Stimulated activated CD4-positive, alpha-beta T cell treated with anti-CD3 and anti-CD28 coated beads, Interleukin-2, amount 100 ng/mL, for 48 hours (primary cell): ENCODE results near the gene MYO18B.

Experiments
- DNase-seq, 2 donors: peaks; one replicate each; pipeline ENCODE4 v3.0.0-alpha.2; 2020

MYO18B gene

GRCh38 chr22:25828422-25828821 lies 86.4 kb downstream of the MYO18B start:
- no peak for DNase-seq

DNA sequence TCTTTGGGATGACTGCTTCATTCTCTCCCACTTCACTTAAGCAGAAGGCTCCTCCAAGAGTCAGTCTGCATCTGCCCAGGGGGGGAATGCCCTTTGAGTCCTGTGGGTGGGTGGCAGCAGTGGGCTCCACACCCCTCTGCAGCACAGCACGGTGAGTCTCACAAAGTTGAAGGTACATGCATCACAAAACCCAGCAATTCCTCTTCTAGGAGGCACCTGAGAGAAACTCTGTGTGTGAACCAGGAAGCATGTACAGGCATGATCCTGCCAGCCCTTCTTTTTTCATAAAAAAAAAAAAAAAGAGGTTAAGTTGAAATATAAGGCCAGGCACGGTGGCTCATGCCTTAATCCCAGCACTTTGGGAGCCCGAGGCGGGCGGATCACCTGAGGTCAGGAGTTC lies 87.2 kb downstream of the MYO18B start:
- no peak for DNase-seq

GRCh38 chr22:25829808-25830777 lies 88.1 kb downstream of the MYO18B start:
- DNase-seq: no peak

- DNase-seq: no peak
Observed at GRCh38 chr22:25833091-25833490, 91.1 kb downstream of the MYO18B start.

GRCh38 chr22:25833676-25834075 lies 91.7 kb downstream of the MYO18B start:
- no peak for DNase-seq

DNA sequence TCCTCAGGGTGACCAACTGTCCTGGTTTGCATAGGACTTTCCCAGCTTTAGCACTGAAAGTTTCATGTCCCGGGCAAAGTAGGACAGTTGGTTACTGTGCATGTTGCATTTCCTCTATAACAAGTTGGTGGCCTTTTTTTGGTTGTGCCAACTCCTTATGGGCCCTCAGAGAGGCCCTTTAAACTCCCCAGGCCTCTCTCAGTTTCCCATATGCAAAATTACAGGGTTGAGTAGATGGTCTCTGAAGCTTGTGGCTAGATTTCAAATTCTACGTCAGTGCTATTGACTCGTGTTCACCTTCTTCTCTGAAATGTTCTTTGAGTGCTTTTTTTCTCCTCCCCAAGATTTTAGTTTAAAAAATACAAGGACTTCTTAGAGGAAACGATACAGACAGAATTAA lies 92.5 kb downstream of the MYO18B start:
- DNase-seq: no peak

- DNase-seq: no peak
Observed at GRCh38 chr22:25835348-25835747, 93.4 kb downstream of the MYO18B start.

- DNase-seq: no peak
Observed at GRCh38 chr22:25837288-25837900, 95.4 kb downstream of the MYO18B start.

- no peak for DNase-seq
Observed at GRCh38 chr22:25838960-25839741, 97.2 kb downstream of the MYO18B start.

GRCh38 chr22:25839755-25840154 lies 97.8 kb downstream of the MYO18B start:
- no peak for DNase-seq

DNA sequence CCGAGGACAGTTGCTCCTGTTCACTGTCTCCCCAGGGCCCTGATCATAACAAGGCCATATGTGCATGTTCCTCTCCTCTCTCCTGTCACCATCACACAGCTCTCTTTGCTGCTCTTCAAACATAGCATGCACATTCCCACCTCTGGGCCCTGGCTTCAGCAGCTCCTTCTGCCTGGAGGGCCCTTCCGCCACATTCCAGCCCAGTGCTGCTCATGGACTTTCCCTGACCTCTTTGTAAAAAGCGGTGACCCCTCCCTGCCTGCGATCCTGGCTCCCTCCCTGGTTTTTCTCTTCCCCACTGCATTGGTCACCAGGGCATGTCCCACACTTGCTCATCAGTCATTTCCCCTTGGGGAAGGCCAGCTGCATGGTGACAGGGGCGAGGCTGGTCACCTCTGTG lies 98.2 kb downstream of the MYO18B start:
- DNase-seq: no peak

GRCh38 chr22:25840891-25841290 lies 98.9 kb downstream of the MYO18B start:
- no peak for DNase-seq

DNA sequence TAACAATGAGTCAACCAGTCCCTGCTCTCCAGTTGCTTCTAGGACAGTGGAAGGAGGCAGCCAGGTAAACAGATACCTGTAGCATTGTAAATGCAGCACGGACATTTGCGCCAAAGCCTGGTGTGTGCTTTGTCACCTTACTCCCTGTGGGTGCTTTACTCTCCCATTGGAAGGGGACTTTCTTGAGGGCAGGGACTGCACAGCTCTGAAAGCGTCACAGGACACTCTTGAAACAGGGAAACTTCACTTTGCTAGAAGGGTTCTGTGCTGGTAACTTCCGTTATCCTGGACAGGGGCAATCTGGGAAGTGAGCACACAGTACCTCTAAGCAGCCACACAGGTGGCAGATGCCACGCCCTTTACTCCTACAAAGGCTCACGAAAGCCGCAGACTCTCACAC lies 99.8 kb downstream of the MYO18B start:
- DNase-seq: no peak

DNA sequence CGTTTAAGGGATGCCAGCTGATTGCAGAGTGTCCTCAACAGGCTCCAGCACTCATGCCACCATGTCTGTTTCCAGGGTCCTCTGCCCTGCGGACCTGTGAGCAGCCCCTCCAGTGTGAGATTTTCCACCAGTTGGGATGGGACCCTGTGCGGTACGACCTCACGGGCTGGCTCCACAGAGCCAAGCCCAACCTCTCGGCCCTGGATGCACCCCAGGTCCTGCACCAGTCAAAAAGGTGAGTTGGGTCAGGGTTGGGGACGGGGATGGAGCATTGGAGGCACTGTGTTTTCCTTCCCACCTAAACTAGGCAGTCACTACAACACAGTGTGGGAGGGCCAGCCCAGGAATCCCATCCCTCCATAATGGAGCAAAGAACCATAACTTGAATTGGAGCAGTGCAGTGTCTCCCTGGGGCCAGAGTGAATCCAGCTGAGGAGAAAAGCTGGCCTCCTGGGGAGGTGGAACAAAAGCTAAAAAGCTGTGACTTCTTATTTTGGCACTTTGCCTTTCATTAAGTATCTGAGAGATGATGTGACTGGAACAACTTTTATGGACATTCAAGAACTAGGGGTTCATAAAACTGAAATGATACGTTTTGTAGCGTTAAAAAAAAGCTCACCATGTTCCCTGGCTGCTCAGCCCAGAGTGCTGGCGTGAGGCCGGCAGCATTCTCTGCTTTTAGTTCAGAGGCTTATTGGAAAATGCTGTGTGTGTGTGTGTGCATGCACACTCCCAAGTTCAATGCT lies 101.8 kb downstream of the MYO18B start:
- no peak for DNase-seq

DNA sequence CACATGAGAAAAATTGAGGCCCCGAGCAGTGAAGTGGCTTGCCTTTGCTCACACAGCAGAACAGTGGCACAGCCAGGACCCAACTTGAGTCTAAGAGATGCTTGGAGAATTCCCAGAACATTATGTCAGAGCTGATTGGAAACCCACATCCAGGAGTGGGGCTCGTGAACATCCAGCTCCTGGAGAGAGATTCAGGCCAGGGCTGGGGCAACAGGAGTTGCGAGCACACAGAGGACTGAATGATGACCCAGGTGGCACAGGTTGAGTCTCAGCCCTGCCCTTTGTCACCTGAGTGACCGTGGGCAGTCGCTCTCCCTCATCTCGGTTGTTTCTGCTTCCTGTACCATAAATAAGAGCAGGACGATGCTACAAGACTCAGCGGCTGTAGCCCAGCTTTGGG lies 102.6 kb downstream of the MYO18B start:
- DNase-seq: no peak

GRCh38 chr22:25845985-25846745 lies 104.2 kb downstream of the MYO18B start:
- no peak for DNase-seq

DNA sequence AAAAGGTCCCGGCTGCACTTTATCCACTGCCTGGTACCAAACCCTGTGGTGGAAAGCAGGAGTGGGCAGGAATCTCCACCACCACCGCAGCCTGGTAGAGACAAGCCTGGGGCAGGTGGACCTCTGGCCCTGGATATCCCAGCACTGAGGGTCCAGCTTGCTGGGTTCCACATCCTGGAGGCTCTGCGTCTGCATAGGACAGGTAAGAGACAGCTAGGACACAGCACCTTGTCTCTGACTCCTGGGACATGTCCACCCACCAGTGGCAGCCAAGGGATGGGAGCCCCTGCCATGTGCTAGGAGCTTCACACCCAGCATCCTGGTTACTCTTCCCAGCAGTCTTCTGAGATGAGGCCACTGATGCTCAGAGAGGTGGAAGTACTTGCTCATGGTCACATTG lies 105.5 kb downstream of the MYO18B start:
- DNase-seq: no peak

DNA sequence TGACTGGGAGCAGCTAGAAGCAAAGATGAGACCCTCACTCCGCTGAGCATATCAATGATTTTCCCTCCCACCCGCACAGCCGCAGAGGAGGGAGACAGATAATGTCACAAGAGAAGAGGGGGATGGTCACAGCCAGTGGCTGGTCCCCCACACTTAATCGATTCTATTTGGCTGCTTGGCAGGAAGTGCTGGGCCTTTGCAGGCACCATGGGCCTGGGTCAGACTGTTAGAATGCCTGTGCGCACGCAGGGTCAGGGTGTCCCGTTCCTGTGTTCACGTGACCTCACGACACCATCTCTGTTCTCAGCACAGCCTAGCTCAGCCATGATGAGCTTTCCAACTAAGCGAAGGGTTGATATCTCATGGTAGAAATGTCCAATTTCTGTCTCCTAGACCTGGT lies 107.0 kb downstream of the MYO18B start:
- no peak for DNase-seq

DNA sequence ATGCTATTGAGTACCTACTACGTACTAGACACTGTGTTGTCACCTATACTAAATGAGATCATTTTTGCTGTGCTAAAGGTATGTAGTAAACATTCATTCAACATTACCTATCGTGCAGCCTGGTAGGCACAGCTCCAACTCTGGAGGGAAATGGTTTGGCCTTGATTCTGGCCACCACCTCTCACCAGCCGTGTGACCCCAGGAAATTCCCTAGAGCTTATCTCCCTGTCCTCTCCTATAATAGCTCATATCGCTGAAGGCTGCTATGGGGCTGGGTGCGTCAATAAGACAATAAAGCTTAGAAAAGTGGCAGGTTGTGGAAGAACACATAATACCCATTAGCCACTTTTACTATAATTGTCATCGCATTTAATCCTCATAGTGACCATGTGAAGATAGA lies 107.5 kb downstream of the MYO18B start:
- DNase-seq: no peak

DNA sequence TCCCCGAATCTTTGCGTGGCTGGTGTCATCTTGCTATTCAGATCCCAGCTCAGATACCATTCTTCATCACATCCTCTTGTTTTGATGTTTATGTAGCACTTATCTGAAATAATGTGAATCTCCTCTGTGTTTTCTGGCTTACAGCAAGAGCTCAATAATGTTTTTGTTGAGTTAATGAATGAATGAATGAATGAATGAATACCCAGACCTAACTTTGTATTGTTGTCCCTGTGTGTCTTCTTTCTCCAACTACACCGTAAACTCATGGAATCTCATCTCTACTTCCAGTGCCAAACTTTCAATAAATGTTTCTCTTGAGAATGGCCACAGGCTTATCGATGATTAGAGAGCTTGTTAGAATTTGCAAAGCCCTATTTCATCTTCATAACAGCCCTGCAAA lies 110.2 kb downstream of the MYO18B start:
- no peak for DNase-seq

DNA sequence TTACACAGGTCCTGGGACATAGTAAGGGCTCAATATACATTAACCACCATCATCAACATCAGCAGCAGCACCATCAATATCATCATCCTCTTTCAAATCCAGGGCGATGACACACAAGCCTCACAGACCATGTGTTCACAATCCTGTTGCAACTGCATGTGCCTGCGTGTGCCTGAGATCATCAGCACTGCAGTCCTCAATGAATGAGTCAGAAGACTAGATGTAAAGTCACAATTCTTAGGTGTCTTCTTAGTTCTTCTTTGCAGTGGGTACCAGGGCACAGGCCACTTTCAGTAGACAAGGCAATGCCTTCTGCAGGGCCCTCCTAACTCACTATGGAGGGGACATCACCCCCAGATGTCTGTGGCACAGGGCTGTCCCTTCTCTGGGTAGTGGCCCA lies 111.1 kb downstream of the MYO18B start:
- no peak for DNase-seq
